Panc1 (cell line): ENCODE results near the gene IGLON5. TPM values are rescaled to one million over a fixed set of nuclear protein-coding genes. Genes with fewer than 3 reads are reported as not detected.

Experiments used
- ATAC-seq: fragments of 200-7000 bp; cut with Tn5 transposase; 2 replicates; pipeline ENCODE4 v1.9.1; 2020; ENCODE audit warnings: mild to moderate bottlenecking, moderate library complexity
- BruUV-seq: library from RNA; stranded (reverse); fragments of 400-500 nt; replicated peaks from 2 replicates; lab custom pipeline; 2021; lab: Mats Ljungman, UMichigan
- CTCF ChIA-PET: fragments of 300-600 bp; sonication (Branson Sonifier 250); formaldehyde crosslinking; loops from one replicate; lab custom pipeline; 2022; ENCODE audit warnings: antibody characterized with exemption; lab: Charles Lee
- POLR2A ChIA-PET: fragments of 300-600 bp; sonication (Branson Sonifier 250); formaldehyde crosslinking; loops from one replicate; lab custom pipeline; 2022; ENCODE audit warnings: antibody characterized with exemption; lab: Charles Lee
- DNase-seq: peaks from one replicate; pipeline ENCODE4 v3.0.0-alpha.2; 2010; ENCODE audit warnings: low read depth, low spot score
- H3K27ac ChIP-seq: 2 replicates; pipeline ENCODE4 v1.5.1; 2011; ENCODE audit warnings: mild to moderate bottlenecking, low read length, inconsistent platforms
- H3K27me3 ChIP-seq: fragments of 200-500 bp; sonication (Bioruptor generic); 2 replicates; pipeline ENCODE4 v1.6.0; 2014; ENCODE audit warnings: low read length, inconsistent platforms; ENCODE audit not compliant: control insufficient read depth, insufficient read depth
- H3K36me3 ChIP-seq: fragments of 200-500 bp; sonication (Bioruptor generic); 2 replicates; pipeline ENCODE4 v1.5.1; 2014; ENCODE audit warnings: inconsistent platforms, mild to moderate bottlenecking, low read length, moderate library complexity; ENCODE audit not compliant: control insufficient read depth, insufficient read depth
- H3K4me1 ChIP-seq: 2 replicates; pipeline ENCODE4 v1.5.1; 2011; ENCODE audit warnings: inconsistent platforms, mild to moderate bottlenecking, low read length, moderate library complexity; ENCODE audit not compliant: control insufficient read depth, insufficient read depth
- H3K4me3 ChIP-seq, 2 experiments: 2 replicates each; pipeline ENCODE4 v1.5.1; 2011 to 2012; ENCODE audit warnings: low read depth in 2 of 2, low read length in 2 of 2, mild to moderate bottlenecking in 2 of 2, inconsistent platforms in 1 of 2, moderate library complexity in 1 of 2
- H3K9me3 ChIP-seq: fragments of 200-500 bp; sonication (Bioruptor generic); 2 replicates; pipeline ENCODE4 v1.5.1; 2014; ENCODE audit warnings: low read depth, mild to moderate bottlenecking, inconsistent platforms, low read length, moderate library complexity; ENCODE audit not compliant: control insufficient read depth, insufficient read depth
- CTCF ChIP-seq: fragments of 450-650 bp; IDR thresholded peaks from 2 replicates; pipeline ENCODE4 v1.5.1; 2017; ENCODE audit warnings: mild to moderate bottlenecking
- POLR2AphosphoS5 ChIP-seq: IDR thresholded peaks from 2 replicates; pipeline ENCODE4 v1.6.1; 2012; ENCODE audit warnings: mild to moderate bottlenecking, low read depth, low read length, moderate library complexity
- REST ChIP-seq, 2 experiments: IDR thresholded peaks; 2 replicates each; pipeline ENCODE4 v1.6.1; 2011 to 2012; ENCODE audit warnings: low read depth in 2 of 2, control low read depth in 1 of 2, low read length in 1 of 2, mild to moderate bottlenecking in 1 of 2, moderate library complexity in 1 of 2; ENCODE audit not compliant: insufficient read depth in 1 of 2
- SIN3A ChIP-seq: IDR thresholded peaks from 2 replicates; pipeline ENCODE4 v1.6.1; 2012; ENCODE audit warnings: low read depth, mild to moderate bottlenecking, low read length, moderate library complexity, borderline replicate concordance; ENCODE audit not compliant: insufficient read depth
- TCF7L2 ChIP-seq: IDR thresholded peaks from 2 replicates; pipeline ENCODE4 v1.6.1; 2011; ENCODE audit warnings: mild to moderate bottlenecking, low read depth, low read length, inconsistent platforms
- in situ Hi-C: cut with HindIII; loops from 2 replicates; pipeline ENCODE4 v1.10.0; 2016; ENCODE audit warnings: low sequenced_read_pairs, low pct_unique_long_range_greater_than_20kb
- intact Hi-C: fragments of 100-400 bp; cut with micrococcal nuclease; formaldehyde crosslinking; loops from one replicate; pipeline ENCODE4 v1.10.0; 2022; ENCODE audit not compliant: unreplicated experiment
- total RNA-seq: library from RNA; stranded (reverse); gene quantifications from one replicate; pipeline ENCODE4 v1.2.1, GENCODE V29; 2021; ENCODE audit not compliant: unreplicated experiment

IGLON5 gene
- total RNA-seq, 1 experiment from 2014 or later, result 0.13 TPM

- no peak for TF ChIP-seq REST (IDR thresholded peaks at IDR 0.05; ENCODE audit: insufficient read depth in 1 of 2, low read depth in 2 of 2, low read length in 1 of 2)
- no peak for TF ChIP-seq SIN3A
- TF ChIP-seq TCF7L2, result no peak
- TF ChIP-seq CTCF, result no peak
- no peak for TF ChIP-seq POLR2AphosphoS5
- CTCF ChIA-PET, result no interaction called here
- in situ Hi-C loops, result no loop called here
Measured at GRCh38 chr19:51319649-51320279, 8.3 kb downstream of the IGLON5 start.

GRCh38 chr19:51320280-51320657 lies 8.8 kb downstream of the IGLON5 start:
- H3K27me3 ChIP-seq, result no peaks in the 10 kb centered on the region
- BruUV-seq, result no TSS peak
- H3K4me1 ChIP-seq, result no peaks in the 10 kb centered on the region
- intact Hi-C loops (no loop called here), in situ Hi-C loops (no loop called here)
- ATAC-seq (no peak), DNase-seq (no peak)
- TF ChIP-seq TCF7L2, result no peak
- TF ChIP-seq POLR2AphosphoS5, result no peak
- TF ChIP-seq REST (IDR thresholded peaks at IDR 0.05; ENCODE audit: insufficient read depth in 1 of 2, low read depth in 2 of 2, low read length in 1 of 2), result no peak
- TF ChIP-seq CTCF, result no peak
- no peak for TF ChIP-seq SIN3A
- CTCF ChIA-PET, result no interaction called here
- no peaks in the 10 kb centered on the region for H3K36me3 ChIP-seq
- no peaks in the 10 kb centered on the region for H3K9me3 ChIP-seq
- no peak overlapping the region for H3K27ac ChIP-seq
- POLR2A ChIA-PET, result no interaction called here
- no peak overlapping the region for H3K4me3 ChIP-seq

More at GRCh38 chr19:51319649-51320279, 8.3 kb downstream of the IGLON5 start:
- ATAC-seq (no peak), DNase-seq (no peak)
- BruUV-seq, result no TSS peak
- H3K9me3 ChIP-seq, result no peaks in the 10 kb centered on the region
- intact Hi-C loops, result no loop called here
- POLR2A ChIA-PET, result no interaction called here
- no peaks in the 10 kb centered on the region for H3K36me3 ChIP-seq
- no peak overlapping the region for H3K4me3 ChIP-seq
- no peak overlapping the region for H3K27ac ChIP-seq
- H3K4me1 ChIP-seq, result no peaks in the 10 kb centered on the region
- no peaks in the 10 kb centered on the region for H3K27me3 ChIP-seq
